ENCODE data around the gene FNIP1. TPM values are rescaled to one million over a fixed set of nuclear protein-coding genes. Genes with fewer than 3 reads are reported as not detected.
"Not testable (repeated sequence)": the region's sequence is repeated elsewhere in the genome, so short reads cannot be mapped to it uniquely, and the experiment has no call there.

Gene FNIP1
- total RNA-seq, 1 donor from 2014 or later, result 18.8 TPM

DNA sequence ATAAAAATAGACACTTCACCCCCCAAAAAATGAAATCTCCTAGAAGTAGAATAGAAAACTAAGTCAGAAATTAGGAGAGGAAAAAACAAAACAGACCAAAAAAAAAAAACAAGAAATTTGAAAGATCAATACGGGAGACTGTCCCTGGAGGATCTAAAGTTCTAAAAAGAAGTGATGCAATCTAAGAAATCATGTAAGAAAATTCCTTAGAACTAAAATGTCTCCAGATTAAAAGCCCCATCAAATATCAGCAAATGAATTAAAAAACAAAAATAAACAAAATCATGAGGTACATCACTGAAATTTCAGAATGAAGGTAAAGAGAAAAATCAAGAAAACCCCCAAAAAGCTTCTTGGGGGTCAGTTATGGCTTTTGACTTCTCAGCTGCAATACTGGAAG, 13.5 kb downstream of the FNIP1 start:
- Mint-ChIP-seq H3K27ac (no peak overlapping the region), H3K27me3 (ENCODE audit: insufficient read depth) (no peaks in the 10 kb centered on the region), H3K9me3 (no peaks in the 10 kb centered on the region), H3K4me3 (no peak overlapping the region), H3K36me3 (ENCODE audit: low read depth) (peaks cover 17% of the 10 kb centered on the region), H3K4me1 (ENCODE audit: low read depth) (peaks cover 30% of the 10 kb centered on the region)
- DNase-seq (ENCODE audit: low spot score), result no peak
- intact Hi-C loops (cut with micrococcal nuclease), result no loop called here

DNA sequence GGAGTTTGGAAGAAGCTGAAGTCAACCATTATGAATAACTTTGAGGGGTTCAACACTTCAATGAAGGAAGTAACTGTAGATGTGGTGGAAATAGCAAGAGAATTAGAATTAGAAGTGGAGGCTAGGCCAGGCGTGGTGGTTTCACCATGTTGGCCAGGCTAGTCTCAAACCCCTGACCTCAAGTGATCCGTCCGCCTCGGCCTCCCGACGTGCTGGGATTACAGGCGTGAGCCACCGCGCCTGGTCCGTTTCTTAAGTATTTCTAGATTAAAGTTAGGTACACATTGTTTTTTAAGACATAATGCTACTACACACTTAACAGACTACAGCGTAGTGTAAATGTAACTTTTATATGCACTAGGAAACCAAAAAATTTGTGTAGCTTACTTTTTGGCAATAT, 14.1 kb downstream of the FNIP1 start:
- Mint-ChIP-seq H3K36me3 (ENCODE audit: low read depth) (peaks cover 17% of the 10 kb centered on the region), H3K4me3 (no peak overlapping the region), H3K27ac (no peak overlapping the region), H3K27me3 (ENCODE audit: insufficient read depth) (no peaks in the 10 kb centered on the region), H3K9me3 (no peaks in the 10 kb centered on the region), H3K4me1 (ENCODE audit: low read depth) (peaks cover 26% of the 10 kb centered on the region)
- no peak for DNase-seq (ENCODE audit: low spot score)
- intact Hi-C loops (cut with micrococcal nuclease), result no loop called here

DNA sequence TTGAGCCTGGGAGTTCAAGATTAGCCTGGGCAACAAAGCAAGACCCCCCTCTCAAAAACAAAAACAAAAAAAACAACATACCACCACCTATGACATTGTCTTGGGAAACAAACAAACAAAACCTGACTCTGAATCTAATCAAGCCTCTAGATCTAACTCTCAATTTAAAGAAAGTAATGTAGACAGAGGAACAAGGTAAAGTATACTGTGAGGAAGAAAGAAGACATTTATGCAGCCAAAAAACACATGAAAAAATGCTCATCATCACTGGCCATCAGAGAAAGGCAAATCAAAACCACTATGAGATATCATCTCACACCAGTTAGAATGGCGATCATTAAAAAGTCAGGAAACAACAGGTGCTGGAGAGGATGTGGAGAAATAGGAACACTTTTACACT, 18.7 kb downstream of the FNIP1 start:
- DNase-seq (ENCODE audit: low spot score); H3K4me1 Mint-ChIP-seq (ENCODE audit: low read depth); H3K9me3 Mint-ChIP-seq; intact Hi-C loops (cut with micrococcal nuclease); H3K27me3 Mint-ChIP-seq (ENCODE audit: insufficient read depth); H3K27ac Mint-ChIP-seq; H3K4me3 Mint-ChIP-seq: not testable (repeated sequence)
- peaks cover 13% of the 10 kb centered on the region for H3K36me3 Mint-ChIP-seq (ENCODE audit: low read depth)

DNA sequence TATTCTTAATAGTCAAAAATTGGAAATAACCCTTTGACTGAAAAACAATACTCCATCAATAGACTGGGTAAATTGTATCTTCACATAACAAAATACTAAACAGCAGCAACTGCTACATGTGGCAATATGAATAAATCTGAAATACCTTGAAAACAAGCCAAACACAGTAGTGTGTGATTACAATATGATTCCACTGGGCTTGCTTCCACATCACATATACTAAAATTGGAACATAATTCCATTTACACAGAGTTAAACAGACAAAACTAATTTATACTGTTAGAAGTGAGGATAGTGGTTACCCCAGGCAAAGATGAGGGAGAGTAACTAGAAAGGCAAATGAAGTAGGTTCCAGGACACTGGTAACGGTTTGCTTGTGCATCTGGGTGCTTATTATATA, 20.4 kb downstream of the FNIP1 start:
- H3K27ac Mint-ChIP-seq, result no peak overlapping the region
- intact Hi-C loops (cut with micrococcal nuclease), result no loop called here
- H3K9me3 Mint-ChIP-seq, result no peaks in the 10 kb centered on the region
- no peaks in the 10 kb centered on the region for H3K27me3 Mint-ChIP-seq (ENCODE audit: insufficient read depth)
- no peak for DNase-seq (ENCODE audit: low spot score)
- H3K36me3 Mint-ChIP-seq (ENCODE audit: low read depth), result peaks cover 12% of the 10 kb centered on the region
- H3K4me3 Mint-ChIP-seq, result no peak overlapping the region
- peaks cover 7% of the 10 kb centered on the region for H3K4me1 Mint-ChIP-seq (ENCODE audit: low read depth)

DNA sequence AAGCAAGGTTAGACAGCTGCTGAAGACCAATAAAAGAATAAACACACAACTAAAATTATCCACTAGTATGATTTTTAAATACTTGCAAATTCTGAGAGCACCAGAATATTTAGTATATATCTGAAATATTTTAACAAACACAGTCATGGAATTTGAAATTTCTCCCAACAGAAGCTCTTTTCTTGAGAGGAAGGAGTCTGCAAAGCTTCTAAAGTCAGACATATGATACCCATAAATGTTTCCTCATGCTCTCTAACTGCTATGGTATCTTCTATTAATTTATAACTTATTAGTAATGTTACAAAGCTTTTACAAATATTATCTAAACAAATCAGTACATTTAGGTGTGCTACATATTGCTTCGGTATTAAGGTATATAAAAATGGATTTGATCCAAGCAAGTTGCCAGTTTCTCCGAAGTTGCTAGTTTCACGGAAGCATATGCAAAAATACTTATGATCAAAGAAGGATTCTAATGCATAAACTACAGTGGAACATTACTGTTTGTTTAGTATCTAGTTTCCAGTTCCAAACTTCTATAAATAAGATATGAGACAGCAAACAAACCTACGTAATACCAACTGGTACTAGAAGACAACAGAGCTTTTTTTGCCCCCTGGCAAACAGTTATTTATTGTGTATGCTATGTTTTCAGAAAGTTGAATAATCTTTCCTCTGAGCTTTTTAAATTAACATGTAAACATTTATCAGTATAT, 22.0 kb downstream of the FNIP1 start:
- Mint-ChIP-seq H3K27ac (no peak overlapping the region), H3K4me1 (ENCODE audit: low read depth) (no peaks in the 10 kb centered on the region), H3K36me3 (ENCODE audit: low read depth) (peaks cover 5% of the 10 kb centered on the region), H3K4me3 (no peak overlapping the region), H3K9me3 (no peaks in the 10 kb centered on the region), H3K27me3 (ENCODE audit: insufficient read depth) (no peaks in the 10 kb centered on the region)
- no peak for DNase-seq (ENCODE audit: low spot score)
- intact Hi-C loops (cut with micrococcal nuclease), result loop anchor here (5.0 kb wide), 1 partner anchor 43 kb away; no protein-coding TSS in a partner anchor

DNA sequence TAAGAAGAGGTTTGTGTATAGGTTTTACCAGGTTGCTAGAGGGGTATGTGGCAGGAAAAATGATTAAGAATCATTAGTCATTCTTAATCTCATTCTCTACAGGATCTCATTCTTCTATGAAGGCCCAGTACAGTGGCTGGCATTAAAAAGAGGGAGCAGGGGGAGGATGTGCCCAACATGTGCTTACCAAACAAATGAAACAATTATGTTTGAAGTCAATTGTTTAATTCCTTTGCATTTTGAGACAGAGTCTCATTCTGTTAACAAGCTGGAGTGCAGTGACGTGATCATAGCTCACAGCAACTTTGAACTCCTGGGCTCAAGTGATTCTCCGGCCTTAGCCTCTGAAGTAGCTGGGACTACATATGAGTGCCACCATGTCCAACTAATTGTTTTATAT, 23.0 kb downstream of the FNIP1 start:
- no peaks in the 10 kb centered on the region for H3K9me3 Mint-ChIP-seq
- no peaks in the 10 kb centered on the region for H3K27me3 Mint-ChIP-seq (ENCODE audit: insufficient read depth)

DNA sequence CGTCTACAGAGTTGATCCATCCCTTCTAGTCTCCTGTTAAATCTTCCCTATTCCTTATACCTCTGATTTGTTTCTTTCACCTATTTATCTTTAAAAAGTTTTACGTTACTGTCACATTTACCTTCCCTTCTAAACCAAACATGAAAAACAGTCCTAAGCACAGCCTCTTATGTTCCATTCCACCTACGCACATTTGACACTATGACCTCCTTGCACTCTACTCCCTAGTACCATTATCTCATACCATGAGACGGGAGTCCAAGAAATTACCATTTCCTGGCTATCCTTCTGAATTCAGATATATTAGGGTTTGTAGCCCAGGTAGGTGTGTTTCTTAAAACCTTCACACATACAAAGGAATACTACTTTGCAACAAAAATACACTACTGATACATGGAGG, 25.1 kb downstream of the FNIP1 start:
- H3K36me3 Mint-ChIP-seq (ENCODE audit: low read depth), result no peaks in the 10 kb centered on the region
- intact Hi-C loops (cut with micrococcal nuclease), result loop anchor here (5.0 kb wide), 1 partner anchor 39 kb away; no protein-coding TSS in a partner anchor
- no peak overlapping the region for H3K4me3 Mint-ChIP-seq
- no peaks in the 10 kb centered on the region for H3K27me3 Mint-ChIP-seq (ENCODE audit: insufficient read depth)
- H3K27ac Mint-ChIP-seq, result no peak overlapping the region
- no peaks in the 10 kb centered on the region for H3K4me1 Mint-ChIP-seq (ENCODE audit: low read depth)
- H3K9me3 Mint-ChIP-seq, result no peaks in the 10 kb centered on the region
- DNase-seq (ENCODE audit: low spot score), result no peak

More for the DNA sequence above, 23.0 kb downstream of the FNIP1 start:
- no peak for DNase-seq (ENCODE audit: low spot score)
- H3K27ac Mint-ChIP-seq, result no peak overlapping the region
- no peaks in the 10 kb centered on the region for H3K4me1 Mint-ChIP-seq (ENCODE audit: low read depth)
- H3K4me3 Mint-ChIP-seq, result no peak overlapping the region
- H3K36me3 Mint-ChIP-seq (ENCODE audit: low read depth), result peaks cover 5% of the 10 kb centered on the region
- intact Hi-C loops (cut with micrococcal nuclease), result loop anchor here (5.0 kb wide), 1 partner anchor 42 kb away; no protein-coding TSS in a partner anchor

DNA sequence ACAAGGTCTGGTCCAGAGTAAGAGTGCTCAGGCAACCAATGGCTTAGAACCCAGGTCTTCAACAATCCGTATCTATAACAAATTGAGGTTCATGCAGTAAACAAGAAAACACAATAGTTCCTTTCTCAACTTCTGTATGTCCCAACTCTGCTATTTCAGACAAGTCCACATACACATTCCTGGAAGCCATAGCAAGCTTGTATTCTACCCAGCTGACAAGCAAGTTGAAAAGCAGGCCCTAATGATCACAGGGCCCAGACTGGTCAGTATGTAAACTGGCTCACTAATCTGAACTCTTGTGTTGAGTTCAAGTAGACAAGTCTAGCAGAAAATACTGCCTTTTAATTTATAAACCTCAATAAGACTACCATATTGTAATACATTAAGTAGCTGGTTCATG, 26.9 kb downstream of the FNIP1 start:
- Mint-ChIP-seq H3K4me1 (ENCODE audit: low read depth) (no peaks in the 10 kb centered on the region), H3K27ac (no peak overlapping the region), H3K9me3 (peaks cover 7% of the 10 kb centered on the region), H3K36me3 (ENCODE audit: low read depth) (peaks cover 5% of the 10 kb centered on the region), H3K27me3 (ENCODE audit: insufficient read depth) (no peaks in the 10 kb centered on the region), H3K4me3 (no peak overlapping the region)
- intact Hi-C loops (cut with micrococcal nuclease), result loop anchor here (5.0 kb wide), 1 partner anchor 38 kb away; no protein-coding TSS in a partner anchor
- DNase-seq (ENCODE audit: low spot score), result no peak

DNA sequence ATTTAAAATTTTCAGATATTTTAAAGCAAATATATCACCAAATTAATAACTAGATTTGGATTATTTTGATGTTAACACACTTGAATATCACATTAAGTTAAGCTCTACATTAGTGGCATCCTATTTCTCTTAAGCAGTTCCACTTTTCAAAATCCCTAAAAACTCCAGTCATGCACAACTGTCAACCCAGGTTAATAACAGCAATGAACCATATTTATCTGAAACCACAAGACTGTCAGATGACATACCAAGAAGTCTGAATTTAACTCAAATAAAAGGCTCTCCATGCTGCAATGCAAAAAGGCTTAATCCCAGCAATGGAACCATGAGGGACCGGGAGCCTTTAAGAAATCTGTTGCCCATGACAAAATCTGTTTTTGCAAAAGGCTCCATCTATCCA, 27.5 kb downstream of the FNIP1 start:
- no peaks in the 10 kb centered on the region for H3K4me1 Mint-ChIP-seq (ENCODE audit: low read depth)
- H3K9me3 Mint-ChIP-seq, result peaks cover 11% of the 10 kb centered on the region
- intact Hi-C loops (cut with micrococcal nuclease), result no loop called here
- no peak overlapping the region for H3K4me3 Mint-ChIP-seq
- H3K36me3 Mint-ChIP-seq (ENCODE audit: low read depth), result peaks cover 7% of the 10 kb centered on the region
- no peak overlapping the region for H3K27ac Mint-ChIP-seq
- H3K27me3 Mint-ChIP-seq (ENCODE audit: insufficient read depth), result no peaks in the 10 kb centered on the region
- DNase-seq (ENCODE audit: low spot score), result no peak

DNA sequence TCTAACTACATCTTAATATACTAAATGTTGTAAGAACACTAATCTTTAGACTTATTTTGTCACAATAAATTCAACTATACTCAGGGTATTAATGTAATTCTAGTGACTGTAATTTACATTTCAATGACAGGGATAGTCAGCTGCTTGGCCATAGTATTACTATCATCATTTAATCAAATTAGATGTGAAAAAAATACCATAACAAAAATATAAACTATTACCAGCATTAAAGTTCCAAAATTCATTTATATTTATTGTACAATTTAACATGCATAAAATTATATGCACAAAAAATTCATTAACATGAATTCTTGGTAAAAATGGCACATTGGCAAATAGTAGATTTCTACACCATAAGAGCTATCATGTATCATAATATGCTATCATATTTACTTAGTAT, 28.9 kb downstream of the FNIP1 start:
- intact Hi-C loops (cut with micrococcal nuclease), result no loop called here
- H3K27ac Mint-ChIP-seq, result no peak overlapping the region
- H3K9me3 Mint-ChIP-seq, result peaks cover 15% of the 10 kb centered on the region
- no peak for DNase-seq (ENCODE audit: low spot score)
- peaks cover 11% of the 10 kb centered on the region for H3K36me3 Mint-ChIP-seq (ENCODE audit: low read depth)
- no peaks in the 10 kb centered on the region for H3K27me3 Mint-ChIP-seq (ENCODE audit: insufficient read depth)
- no peak overlapping the region for H3K4me3 Mint-ChIP-seq
- no peaks in the 10 kb centered on the region for H3K4me1 Mint-ChIP-seq (ENCODE audit: low read depth)

DNA sequence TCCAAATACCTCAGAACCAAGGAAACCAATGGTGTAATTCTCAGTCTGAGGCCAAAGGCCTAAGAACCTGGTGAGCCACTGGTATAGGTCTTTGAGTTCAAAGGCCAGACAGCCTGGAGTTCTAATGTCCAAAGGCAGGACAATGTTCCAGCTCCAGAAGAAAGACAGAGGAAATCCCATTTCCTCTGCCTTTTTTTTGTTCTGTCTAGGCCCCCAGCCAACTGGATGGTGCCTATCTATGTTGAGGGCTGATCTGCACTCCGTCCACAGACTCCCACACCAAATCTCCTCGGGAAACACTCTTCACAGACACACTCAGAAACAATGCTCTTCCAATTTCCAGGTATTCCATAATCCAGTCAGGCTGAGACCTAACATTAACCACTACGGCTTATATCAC, 30.1 kb downstream of the FNIP1 start:
- no peak for DNase-seq (ENCODE audit: low spot score)
- Mint-ChIP-seq H3K27me3 (ENCODE audit: insufficient read depth) (no peaks in the 10 kb centered on the region), H3K4me1 (ENCODE audit: low read depth) (no peaks in the 10 kb centered on the region), H3K4me3 (no peak overlapping the region), H3K27ac (no peak overlapping the region), H3K36me3 (ENCODE audit: low read depth) (peaks cover 13% of the 10 kb centered on the region), H3K9me3 (peaks cover 20% of the 10 kb centered on the region)
- intact Hi-C loops (cut with micrococcal nuclease), result no loop called here

DNA sequence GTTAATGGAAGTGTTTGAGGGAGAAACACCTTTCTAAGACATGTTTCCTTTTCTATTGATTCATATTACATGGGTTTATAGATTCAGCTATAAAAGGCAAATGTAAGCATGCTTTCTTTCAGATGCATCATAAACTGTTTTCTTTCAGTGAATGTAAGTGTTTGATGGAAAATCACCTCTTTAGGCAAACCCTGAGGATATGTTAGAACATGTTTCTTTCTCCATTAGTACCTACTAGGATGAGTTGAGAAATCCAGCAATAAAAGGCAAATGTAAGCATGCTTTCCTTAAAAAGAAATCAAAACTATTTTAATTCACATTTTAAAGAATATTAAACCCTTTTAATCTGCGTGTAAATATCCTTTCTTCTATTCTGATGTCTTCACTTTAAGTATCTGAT, 31.6 kb downstream of the FNIP1 start:
- H3K27me3 Mint-ChIP-seq (ENCODE audit: insufficient read depth), result no peaks in the 10 kb centered on the region
- H3K27ac Mint-ChIP-seq, result no peak overlapping the region
- DNase-seq (ENCODE audit: low spot score), result no peak
- no peaks in the 10 kb centered on the region for H3K4me1 Mint-ChIP-seq (ENCODE audit: low read depth)
- intact Hi-C loops (cut with micrococcal nuclease), result no loop called here
- H3K4me3 Mint-ChIP-seq, result no peak overlapping the region
- H3K9me3 Mint-ChIP-seq, result peaks cover 20% of the 10 kb centered on the region
- peaks cover 13% of the 10 kb centered on the region for H3K36me3 Mint-ChIP-seq (ENCODE audit: low read depth)

DNA sequence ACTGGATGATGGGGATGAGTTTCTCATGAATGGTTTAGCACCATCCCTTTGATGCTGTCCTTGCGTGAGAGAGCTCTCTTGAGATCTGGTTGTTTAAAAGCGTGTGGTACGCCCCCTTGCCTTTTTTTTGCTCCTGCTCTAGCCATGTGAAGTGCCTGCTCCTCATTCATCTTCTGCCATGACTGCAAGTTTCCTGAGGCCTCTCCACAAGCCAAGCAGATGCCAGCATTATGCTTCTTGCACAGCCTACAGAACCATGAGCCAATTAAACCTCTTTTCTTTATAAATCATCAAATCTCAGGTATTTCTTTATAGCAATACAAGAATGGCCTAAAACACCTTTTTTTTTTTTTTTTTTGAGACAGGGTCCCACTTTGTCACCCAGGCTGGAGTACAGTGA, 32.8 kb downstream of the FNIP1 start:
- H3K9me3 Mint-ChIP-seq, result peaks cover 20% of the 10 kb centered on the region
- no peaks in the 10 kb centered on the region for H3K27me3 Mint-ChIP-seq (ENCODE audit: insufficient read depth)
- peaks cover 15% of the 10 kb centered on the region for H3K36me3 Mint-ChIP-seq (ENCODE audit: low read depth)
- H3K27ac Mint-ChIP-seq, result no peak overlapping the region
- intact Hi-C loops (cut with micrococcal nuclease), result no loop called here
- no peak overlapping the region for H3K4me3 Mint-ChIP-seq
- no peak for DNase-seq (ENCODE audit: low spot score)
- H3K4me1 Mint-ChIP-seq (ENCODE audit: low read depth), result peaks cover 4% of the 10 kb centered on the region

DNA sequence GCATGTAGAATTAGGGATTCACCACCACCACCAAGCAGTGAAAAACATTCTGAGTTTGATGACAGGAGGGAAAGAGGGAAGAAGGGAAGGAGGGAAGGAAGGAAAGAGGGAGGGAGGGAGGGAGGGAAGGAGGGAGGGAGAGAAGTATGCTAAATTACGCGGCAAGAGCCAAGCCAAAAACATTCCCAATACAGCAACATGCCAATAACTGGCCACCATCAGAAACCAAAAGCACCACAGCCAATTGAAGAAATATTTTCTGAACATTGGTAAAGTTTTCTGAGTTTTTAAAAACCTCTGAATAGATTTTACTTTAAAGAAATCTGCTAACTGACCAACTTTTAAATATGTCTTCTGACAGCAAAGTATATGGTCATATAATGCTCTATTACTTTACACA, 36.0 kb downstream of the FNIP1 start:
- Mint-ChIP-seq H3K4me1 (ENCODE audit: low read depth) (peaks cover 12% of the 10 kb centered on the region), H3K36me3 (ENCODE audit: low read depth) (peaks cover 15% of the 10 kb centered on the region), H3K27ac (no peak overlapping the region), H3K27me3 (ENCODE audit: insufficient read depth) (no peaks in the 10 kb centered on the region), H3K9me3 (peaks cover 16% of the 10 kb centered on the region), H3K4me3 (no peak overlapping the region)
- intact Hi-C loops (cut with micrococcal nuclease), result no loop called here
- no peak for DNase-seq (ENCODE audit: low spot score)

Measured in activated T-helper 1 cell treated with anti-CD3 and anti-CD28 coated beads, Interleukin-12 subunit alpha, Interleukin-12 subunit beta, Interleukin-2, Interleukin-4 antibody, amounts not matched to agents 30 ng/mL and 10 ng/mL and 1 ng/mL, durations not matched to agents 14 hours and 24 hours and 36 hours (primary cell).